ENCODE measurements around the gene DGLUCY.

DNA sequence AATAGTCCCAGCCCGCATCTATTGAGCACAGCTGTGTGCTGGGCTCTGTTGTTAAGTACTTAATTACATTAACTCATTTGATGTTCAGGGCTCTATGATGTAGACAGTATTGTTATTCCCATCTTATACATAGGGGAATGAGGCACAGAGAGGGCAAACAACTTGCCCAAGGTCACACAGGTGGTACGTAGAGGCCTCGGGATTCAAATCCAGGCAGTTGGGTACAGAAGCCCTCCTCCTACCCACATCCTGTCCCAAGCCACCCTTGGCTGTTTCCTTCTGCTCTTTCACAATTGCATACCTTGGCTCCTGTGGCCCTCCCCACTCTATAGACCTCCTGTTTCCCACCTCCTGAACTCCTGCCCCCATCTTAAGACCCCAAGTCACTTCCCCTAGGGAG, 140.6 kb downstream of the DGLUCY start:
- TF ChIP-seq POLR2AphosphoS5 (IDR thresholded peaks at IDR 0.05; ENCODE audit: low read depth, low read length): no peak
- TF ChIP-seq POLR2A (IDR thresholded peaks at IDR 0.05; ENCODE audit: low read depth, low read length): no peak
- TF ChIP-seq SPI1 (IDR thresholded peaks at IDR 0.05; ENCODE audit: low read depth, low read length): no peak

Data from GM12891 (cell line).